HG02885 (cell line): ENCODE data around the gene OR2H2.

Experiments used
- ATAC-seq: cut with Tn5 transposase; IDR thresholded peaks from one replicate; pipeline ENCODE4 v1.9.1; 2021; ENCODE audit warnings: mild to moderate bottlenecking; ENCODE audit not compliant: unreplicated experiment, poor library complexity

The OR2H2 gene

DNA sequence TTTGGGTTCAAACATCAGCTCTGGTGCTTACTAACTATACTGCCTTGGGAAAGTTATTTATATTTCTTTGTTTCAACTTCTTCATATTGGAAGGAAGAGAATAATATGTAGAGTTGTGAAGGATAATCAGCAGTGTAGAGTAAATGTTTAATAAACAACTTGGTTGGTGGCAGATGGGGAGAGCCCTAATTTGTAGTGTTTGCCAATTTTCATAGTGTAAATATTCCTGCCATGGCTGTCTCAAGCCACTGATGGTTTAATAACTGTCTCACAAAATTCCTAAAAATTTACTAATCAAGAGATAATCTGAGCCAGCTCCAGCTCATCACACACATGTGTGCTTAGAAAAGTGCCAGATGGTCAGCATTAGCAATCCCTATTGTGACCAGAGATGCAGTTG is at the start of gene OR2H2:
Gene OR2H2 (plus strand): TSS at position 301 of the 400 bp plus-strand sequence. CDS start 2,824 bp downstream, outside the sequence.
- no peak for ATAC-seq

DNA sequence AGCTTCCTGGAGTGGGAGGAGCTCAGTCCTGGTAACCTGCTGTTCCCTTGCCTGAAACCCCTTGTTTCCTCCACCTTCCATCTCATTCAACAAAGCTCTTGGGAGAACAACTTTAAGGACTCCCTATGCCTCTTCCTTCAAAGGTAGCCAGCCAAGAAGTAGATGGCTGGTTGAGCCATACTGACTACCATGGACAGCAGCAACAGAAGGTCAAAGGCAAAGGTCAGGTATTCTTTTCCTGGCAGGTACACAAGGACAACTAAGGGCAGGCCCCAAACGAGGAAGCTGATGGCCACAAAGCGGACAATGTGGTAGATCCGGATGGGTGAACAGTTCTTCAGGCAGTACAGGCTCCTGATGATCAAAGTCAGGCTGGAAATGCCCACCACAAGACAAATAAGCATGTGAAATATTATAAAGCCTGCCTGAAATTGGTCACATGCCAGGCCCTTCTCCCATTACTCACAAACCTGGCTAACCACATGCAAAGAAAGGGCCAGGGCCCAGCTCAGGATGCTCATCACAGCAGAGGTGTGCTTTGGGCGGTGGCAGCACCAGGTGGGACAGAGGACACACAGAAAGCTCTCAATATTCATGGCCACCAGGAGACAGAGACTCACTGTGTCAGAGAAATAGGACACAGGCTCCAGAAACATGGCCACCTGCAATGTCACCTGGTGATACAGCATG is 47.1 kb upstream of the OR2H2 start:
- ATAC-seq: no peak

DNA sequence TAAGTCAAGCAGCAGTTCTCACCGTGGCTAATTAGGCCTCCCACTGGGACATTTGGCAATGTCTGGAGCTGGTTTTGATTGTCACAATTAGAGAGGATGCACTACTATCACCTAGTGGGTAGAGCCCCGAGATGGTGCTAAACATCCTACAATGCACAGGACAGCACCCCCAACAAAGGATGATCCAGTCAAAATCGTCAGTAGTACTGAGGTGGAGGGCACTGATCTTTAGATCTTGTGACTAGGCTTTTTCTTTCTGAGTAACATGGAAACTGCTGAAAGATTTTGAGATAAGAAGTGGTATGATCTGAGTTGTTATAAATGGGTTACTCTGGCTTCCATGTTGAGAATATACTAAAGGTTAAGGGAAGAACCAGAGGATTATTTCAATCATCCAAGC is 37.3 kb upstream of the OR2H2 start:
- ATAC-seq: no peak

DNA sequence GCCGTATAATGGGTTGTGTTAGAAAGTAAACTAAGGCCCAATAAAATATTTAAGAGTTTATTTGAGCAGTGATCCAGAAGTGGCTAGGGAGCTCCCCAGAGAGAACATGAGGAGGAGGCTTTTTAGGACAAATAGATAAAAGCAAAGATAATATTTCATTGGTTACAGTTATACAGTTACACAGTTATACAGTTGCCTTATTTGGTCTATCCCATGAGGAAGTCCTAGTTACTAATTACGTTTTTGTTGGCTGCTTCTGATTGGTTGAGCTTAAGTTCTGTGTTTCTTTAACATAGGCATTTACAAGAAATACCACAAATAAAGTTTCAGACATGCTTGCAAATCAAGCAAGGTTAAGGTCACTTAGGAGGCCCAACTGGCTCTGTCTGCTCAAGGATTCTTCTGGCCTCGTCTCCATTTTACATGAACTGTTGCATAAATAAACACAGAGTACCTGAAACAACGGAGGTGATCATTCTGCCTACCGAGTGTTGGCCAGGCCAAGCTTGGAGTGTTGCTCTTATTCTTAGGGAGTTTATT is 32.3 kb upstream of the OR2H2 start:
- ATAC-seq: peak; percentile 91

DNA sequence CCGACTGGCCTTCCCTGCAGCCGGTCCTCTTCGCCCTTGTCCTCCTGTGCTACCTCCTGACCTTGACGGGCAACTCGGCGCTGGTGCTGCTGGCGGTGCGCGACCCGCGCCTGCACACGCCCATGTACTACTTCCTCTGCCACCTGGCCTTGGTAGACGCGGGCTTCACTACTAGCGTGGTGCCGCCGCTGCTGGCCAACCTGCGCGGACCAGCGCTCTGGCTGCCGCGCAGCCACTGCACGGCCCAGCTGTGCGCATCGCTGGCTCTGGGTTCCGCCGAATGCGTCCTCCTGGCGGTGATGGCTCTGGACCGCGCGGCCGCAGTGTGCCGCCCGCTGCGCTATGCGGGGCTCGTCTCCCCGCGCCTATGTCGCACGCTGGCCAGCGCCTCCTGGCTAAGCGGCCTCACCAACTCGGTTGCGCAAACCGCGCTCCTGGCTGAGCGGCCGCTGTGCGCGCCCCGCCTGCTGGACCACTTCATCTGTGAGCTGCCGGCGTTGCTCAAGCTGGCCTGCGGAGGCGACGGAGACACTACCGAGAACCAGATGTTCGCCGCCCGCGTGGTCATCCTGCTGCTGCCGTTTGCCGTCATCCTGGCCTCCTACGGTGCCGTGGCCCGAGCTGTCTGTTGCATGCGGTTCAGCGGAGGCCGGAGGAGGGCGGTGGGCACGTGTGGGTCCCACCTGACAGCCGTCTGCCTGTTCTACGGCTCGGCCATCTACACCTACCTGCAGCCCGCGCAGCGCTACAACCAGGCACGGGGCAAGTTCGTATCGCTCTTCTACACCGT is 31.5 kb upstream of the OR2H2 start:
- peak; percentile 41 for ATAC-seq

DNA sequence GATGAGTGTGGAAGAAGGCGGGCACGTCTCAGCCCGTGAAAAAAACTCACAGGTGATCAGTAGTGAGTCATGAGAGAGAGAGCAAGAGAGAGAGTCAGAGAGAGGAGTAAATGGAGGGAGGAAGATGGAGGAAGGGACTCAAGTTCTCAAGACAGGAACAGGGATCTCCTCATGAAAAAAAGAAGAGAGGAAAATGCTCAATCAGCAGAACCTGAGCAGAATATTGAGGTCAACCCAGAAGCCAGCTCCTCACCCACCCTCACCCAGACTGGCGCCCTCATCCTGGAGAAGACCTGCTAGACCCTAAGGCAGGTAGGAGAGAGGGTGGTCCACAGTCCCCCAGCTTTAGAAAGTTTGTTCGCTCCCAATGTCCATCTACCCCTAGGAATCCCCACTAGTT is 30.2 kb upstream of the OR2H2 start:
- ATAC-seq: no peak

DNA sequence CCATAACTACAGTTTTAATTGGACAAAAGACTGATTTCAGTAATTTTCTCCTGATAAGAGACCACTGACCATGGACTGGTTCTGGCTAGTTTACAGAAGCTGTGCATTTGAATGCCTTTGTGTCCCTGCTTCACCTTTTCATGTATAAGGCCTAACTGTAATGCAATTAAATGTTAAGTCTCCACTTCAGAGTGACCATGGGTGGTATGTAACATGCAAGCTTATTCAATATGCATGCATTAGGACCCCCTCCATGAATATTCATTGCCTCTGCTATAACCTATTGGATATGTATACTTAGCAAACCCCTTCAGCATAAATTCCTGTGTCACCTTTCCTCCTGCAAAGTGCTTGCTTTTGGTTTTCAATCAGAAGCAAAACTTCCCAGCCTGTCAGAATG is 27.6 kb upstream of the OR2H2 start:
- ATAC-seq: no peak

DNA sequence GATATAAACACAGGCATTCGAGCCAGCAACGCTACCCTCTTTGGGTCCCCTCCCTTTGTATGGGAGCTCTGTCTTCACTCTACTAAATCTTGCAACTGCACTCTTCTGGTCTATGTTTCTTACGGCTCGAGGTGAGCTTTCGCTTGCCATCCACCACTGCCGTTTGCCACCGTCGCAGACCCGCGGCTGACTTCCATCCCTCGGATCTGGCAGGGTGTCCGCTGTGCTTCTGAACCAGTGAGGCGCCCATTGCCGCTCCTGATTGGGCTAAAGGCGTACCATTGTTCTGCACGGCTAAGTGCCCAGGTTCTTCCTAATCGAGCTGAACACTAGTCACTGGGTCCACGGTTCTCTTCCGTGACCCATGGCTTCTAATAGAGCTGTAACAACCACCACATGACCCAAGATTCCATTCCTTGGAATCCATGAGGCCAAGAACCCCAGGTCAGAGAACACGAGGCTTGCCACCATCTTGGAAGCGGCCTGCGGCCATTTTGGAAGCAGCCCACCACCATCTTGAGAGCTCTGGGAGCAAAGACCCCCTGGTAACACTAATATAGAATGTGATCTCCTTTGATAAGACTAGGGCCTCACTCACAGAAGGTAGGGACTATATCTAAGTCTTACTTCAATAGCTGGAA is 26.4 kb upstream of the OR2H2 start:
- no peak for ATAC-seq

DNA sequence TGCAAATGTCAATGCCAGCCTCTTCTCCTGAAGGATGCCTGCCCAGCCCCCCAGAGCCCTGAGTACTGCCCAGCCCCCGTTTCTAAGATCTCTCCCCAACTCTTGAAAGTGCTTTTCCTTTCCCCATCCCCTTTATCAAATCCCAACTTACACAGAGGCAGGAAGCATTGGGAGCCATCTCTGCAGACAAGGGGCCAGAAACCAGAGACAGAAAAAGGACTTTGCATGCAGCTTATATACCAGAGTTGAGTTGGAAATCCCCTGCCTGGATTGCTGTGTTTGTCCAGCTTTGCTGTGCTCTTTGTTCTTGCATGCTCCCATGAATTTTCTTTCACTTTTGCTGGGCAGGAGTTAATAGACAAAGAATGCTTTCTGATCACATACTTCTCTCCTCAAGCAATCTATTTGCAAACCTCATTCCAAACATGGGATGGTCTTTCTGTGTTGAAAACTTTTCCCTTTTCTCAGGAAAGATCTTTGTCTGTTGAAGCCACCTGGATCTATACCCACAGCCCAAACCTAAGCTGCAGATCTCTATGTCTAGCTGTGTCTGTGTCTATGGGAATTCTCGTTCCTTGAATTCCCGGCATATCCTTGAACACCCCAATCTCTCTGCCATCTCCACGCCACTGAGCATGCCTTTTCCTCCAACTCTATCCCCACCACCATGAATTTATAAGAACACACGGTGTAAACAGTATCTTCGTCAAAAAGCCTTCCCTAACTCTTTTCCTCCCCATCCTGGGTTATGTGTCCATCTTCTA is 25.2 kb upstream of the OR2H2 start, which contains the start of gene UBD:
Gene UBD (minus strand): TSS at position 209 of the 764 bp plus-strand sequence. CDS start 31 bp downstream, at position 178.
- ATAC-seq: no peak

DNA sequence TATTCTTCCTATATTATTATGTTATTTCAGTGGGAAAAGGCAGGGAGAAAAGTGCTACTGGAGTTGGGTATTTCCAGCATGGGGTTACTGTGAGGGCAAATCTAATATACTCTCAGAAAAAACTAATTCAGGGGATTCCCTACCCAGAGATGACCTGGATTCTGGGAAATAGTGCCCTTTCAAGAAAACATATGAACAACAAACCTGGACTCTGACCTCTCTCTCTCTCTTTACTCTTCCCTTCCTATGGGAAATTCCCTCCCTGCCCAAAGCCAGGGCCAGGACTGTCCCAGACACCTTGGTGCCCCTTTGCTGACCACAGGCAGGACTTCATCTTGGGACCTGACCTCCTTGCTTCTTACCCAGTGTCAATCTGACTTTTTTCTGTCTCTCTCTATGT is 23.8 kb upstream of the OR2H2 start:
- no peak for ATAC-seq

DNA sequence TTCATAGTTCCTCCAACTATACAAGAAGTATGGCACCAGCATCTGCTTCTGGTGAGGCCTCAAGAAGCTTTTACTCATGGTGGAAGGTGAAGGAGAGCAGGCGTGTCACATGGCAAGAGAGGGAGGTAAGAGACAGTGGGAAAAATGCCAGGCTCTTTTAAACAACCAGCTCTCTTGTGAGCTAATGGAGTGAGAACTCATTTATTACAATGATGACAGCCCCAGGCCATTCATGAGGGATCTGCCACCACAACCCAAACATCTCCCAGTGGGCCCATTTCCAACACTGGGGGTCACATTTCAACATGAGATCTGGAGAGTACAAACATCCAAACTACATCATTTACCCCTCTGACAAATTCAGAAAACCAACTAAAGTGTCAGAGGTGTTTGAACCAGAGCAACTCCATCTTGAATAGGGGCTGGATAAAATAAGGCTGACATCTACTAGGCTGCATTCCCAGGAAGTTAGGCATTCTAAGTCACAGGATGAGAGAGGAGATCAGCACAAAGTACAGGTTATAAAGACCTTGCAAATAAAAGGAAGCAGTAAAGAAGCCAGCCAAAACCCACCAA is 23.2 kb upstream of the OR2H2 start:
- ATAC-seq: no peak

DNA sequence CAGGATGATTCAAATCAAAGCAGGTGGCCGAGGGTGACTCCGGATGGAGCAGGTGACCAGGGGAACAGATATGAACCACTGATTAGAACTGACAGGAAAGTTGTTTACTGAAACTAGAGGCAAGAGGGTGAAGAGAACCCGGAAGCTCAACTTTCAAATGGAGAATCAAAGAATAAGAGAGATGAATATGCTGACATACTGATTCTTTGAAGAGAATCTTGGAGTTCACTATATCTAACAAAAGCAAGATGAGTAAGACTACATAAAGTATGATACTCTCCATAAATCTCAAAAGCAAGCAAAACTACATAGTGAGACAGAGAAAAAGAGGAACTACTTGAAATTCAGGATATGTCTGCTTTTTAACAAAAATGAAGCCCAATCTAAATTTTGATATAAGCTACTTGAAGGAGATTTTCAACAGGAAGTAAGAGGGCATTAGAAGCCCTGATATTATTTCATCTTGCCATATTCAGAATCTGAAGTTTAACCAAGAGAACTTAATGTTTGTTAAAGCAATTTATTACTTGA is 21.4 kb upstream of the OR2H2 start:
- no peak for ATAC-seq

DNA sequence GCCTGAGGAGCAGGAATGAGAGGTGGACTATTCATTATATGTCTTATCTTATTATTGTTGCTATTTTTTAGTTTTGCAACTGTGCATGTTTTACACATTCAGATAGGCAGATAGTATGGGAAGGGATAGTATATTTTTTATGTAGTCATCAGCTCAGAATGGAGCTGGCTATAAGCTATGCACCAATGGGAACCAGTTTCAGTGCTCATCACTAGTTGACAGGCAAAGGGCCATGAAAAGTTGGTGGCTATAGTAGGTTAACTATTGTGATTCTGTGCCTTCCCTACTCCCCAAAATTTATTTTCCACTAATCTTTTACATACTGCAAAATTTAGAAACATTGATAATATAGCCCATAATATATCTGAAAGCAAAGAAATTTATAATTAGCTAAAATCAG is 20.0 kb upstream of the OR2H2 start:
- peak; percentile 56 for ATAC-seq

DNA sequence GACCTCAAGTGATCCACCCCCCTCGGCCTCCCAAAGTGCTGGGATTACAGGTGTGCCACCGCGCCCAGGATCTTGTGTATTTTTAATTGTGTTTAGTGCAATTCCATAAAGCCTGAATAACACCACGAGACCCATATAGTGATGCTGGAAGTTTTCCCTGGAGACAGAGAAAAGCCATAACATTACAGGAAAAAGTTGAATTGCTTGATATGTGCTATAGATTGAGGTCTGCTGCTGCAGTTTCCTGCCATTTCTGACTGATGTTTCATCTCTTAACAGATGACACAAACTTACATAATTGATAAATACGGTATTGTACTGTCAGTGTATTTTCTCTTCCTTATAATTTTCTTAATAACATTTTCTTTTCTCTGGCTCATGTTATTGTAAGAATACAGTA is 18.1 kb upstream of the OR2H2 start:
- ATAC-seq: no peak

DNA sequence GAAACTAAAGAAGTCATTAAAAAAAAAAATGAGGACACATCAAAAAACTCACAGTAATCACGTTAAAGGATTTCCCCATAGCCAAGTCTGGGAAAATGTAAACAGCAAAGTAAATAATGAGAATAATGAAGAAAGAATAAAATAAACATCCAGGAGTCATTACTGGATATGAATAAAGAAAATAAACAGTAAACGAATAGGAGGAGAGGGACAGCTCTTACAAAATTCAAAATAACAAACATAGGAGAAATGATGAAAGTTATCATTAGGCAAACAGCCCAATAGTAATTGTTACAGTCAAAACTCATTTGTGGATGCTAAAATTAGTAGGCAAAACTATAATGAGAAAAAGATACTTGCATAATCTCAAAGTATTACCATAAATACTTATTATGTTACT is 17.4 kb upstream of the OR2H2 start:
- no peak for ATAC-seq

DNA sequence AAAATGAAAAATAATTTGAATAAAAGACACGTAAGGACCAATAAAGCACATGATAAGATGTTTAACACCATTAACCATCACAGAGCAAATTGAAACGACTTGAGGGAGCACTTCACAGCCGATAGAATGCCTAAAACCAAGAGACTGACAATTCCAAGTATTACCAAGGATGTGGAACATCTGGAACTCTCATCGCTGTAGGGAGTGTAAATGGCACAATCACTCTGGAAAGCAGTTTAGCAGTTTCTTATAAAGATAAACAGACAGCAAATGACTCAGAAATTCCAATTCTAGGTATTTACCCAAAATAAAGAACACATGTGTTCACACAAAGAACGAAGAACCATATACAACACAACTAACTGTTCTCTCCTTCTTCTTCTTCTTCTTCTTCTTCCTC is 16.9 kb upstream of the OR2H2 start:
- ATAC-seq: no peak

DNA sequence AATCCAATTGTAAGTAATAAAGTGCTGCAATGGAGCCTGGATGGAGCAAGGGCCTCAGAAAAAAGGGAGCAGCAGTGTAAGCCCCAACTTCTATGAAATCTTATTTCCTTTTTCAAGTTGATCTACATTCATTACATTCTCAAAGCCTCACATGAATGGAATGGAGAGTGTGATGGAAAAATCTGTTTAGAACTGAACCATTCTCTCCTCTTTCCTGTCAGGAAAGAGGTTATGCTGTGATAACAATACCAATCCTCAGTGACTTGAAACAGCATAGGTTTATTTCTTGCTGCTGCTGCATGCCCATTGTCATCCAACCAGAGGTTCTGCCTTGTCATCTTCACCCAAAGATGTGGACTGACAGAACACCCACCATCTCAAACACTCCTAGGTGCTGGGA is 8.9 kb upstream of the OR2H2 start:
- no peak for ATAC-seq

DNA sequence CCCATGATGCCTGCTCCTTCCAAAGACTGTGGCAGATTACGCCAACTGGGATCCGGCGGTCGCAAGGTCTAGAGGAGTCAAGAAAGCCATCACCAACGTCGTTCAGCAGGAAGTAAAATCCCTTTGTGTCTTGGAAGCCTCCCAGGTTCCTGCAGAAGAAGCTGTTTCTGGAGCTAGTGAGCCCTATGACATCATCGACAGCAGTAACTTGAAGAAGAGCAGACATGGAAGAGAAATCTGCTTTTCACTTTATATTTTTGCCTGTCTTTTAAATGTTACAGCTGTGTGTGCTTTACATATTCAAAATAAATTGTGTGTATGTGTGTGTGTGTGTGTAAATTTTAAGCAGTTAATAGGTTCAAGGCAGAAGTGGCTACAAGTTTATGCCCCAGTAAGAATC is 7.4 kb upstream of the OR2H2 start:
- no peak for ATAC-seq

DNA sequence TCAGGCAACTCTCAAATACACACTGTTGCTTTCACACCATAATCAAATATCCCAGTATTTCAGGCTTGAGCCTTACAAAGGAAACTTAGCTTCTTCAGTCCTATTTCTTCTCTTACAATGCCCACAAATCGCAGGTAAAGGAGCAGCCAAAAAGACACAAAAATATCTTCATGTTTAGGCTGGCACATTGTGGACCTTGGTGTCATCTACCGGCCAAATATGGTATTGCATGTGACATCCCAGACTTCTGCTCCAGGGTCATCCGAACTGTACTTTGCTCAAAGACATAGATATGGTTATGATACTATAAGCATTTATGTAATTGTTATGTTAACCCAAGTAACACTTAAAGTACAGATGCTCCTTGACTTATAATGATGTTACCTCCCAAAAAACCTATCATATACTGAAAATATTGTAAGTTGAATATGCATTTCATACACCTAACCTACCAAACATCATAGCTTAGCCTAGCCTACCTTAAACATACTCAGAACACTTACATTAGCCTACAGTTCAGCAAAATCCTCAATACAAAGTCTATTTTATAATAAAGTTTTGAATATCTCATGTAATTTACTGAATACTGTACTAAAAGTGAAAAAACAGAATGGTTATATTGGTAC is 4.6 kb downstream of the OR2H2 start:
- ATAC-seq: no peak
